IMR-90 (cell line): ENCODE data around the gene RAC2. TPM values are rescaled to one million over a fixed set of nuclear protein-coding genes. Genes with fewer than 3 reads are reported as not detected.

ENCODE experiments used
- ATAC-seq: fragments of 200-7000 bp; cut with Tn5 transposase; 2 replicates; pipeline ENCODE4 v1.9.1; 2020; ENCODE audit warnings: low read depth, mild to moderate bottlenecking, moderate library complexity
- BruUV-seq: library from RNA; stranded (reverse); fragments of 400-500 nt; replicated peaks from 2 replicates; lab custom pipeline; 2021; lab: Mats Ljungman, UMichigan
- CTCF ChIA-PET: fragments of 300-600 bp; formaldehyde crosslinking; extraction: SDS; loops from one replicate; lab custom pipeline; 2021; ENCODE audit warnings: antibody characterized with exemption; lab: Yijun Ruan, JAX
- POLR2A ChIA-PET: fragments of 300-600 bp; sonication (Branson Sonifier 250); formaldehyde crosslinking; loops from one replicate; lab custom pipeline; 2022; ENCODE audit warnings: antibody characterized with exemption; ENCODE audit not compliant: unreplicated experiment; lab: Charles Lee
- DNase-seq: peaks from one replicate; pipeline ENCODE4 v3.0.0; 2013
- H2AFZ ChIP-seq: replicated peaks from 2 replicates; pipeline ENCODE3; 2013; ENCODE audit warnings: low read length, mild to moderate bottlenecking; ENCODE audit not compliant: poor library complexity
- H2AK5ac ChIP-seq: 2 replicates; pipeline ENCODE4 v1.6.1; 2013; ENCODE audit warnings: low read depth, low read length, inconsistent platforms
- H2AK9ac ChIP-seq: replicated peaks from 2 replicates; pipeline ENCODE3; 2013; ENCODE audit warnings: mild to moderate bottlenecking, low read depth, low read length, moderate library complexity; ENCODE audit not compliant: poor library complexity
- H2BK120ac ChIP-seq: 2 replicates; pipeline ENCODE4 v1.6.1; 2013; ENCODE audit warnings: low read depth, low read length, inconsistent platforms
- H2BK15ac ChIP-seq: 3 replicates; pipeline ENCODE4 v1.6.1; 2013; ENCODE audit warnings: low read depth, low read length, inconsistent platforms
- H2BK20ac ChIP-seq: 2 replicates; pipeline ENCODE4 v1.6.1; 2013; ENCODE audit warnings: low read depth, mild to moderate bottlenecking, inconsistent platforms, low read length, moderate library complexity
- H2BK5ac ChIP-seq: 2 replicates; pipeline ENCODE4 v1.6.1; 2013; ENCODE audit warnings: mild to moderate bottlenecking, low read depth, low read length, inconsistent platforms; ENCODE audit not compliant: poor library complexity, severe bottlenecking
- H3K14ac ChIP-seq: replicated peaks from 2 replicates; pipeline ENCODE4 v1.6.1; 2013; ENCODE audit warnings: low read depth, low read length, inconsistent platforms
- H3K18ac ChIP-seq: 2 replicates; pipeline ENCODE4 v1.6.1; 2013; ENCODE audit warnings: low read depth, low read length, control low read depth
- H3K23ac ChIP-seq: 2 replicates; pipeline ENCODE4 v1.6.1; 2013; ENCODE audit warnings: low read depth, low read length, inconsistent platforms
- H3K27ac ChIP-seq: 2 replicates; pipeline ENCODE4 v1.5.1; 2013; ENCODE audit warnings: mild to moderate bottlenecking, control low read depth, low read length; ENCODE audit not compliant: insufficient read depth
- H3K27me3 ChIP-seq: 2 replicates; pipeline ENCODE4 v1.6.1; 2013; ENCODE audit warnings: low read length; ENCODE audit not compliant: control insufficient read depth, insufficient read depth
- H3K36me3 ChIP-seq: 2 replicates; pipeline ENCODE4 v1.6.1; 2013; ENCODE audit warnings: low read length, mixed read lengths; ENCODE audit not compliant: control insufficient read depth, insufficient read depth
- H3K4ac ChIP-seq: 2 replicates; pipeline ENCODE4 v1.6.1; 2013; ENCODE audit warnings: low read depth, low read length, inconsistent platforms
- H3K4me1 ChIP-seq: 2 replicates; pipeline ENCODE4 v1.6.1; 2013; ENCODE audit warnings: low read length, mixed read lengths; ENCODE audit not compliant: control insufficient read depth, insufficient read depth
- H3K4me2 ChIP-seq: 2 replicates; pipeline ENCODE4 v1.6.1; 2013; ENCODE audit warnings: low read depth, mild to moderate bottlenecking, control low read depth, low read length, moderate library complexity
- H3K4me3 ChIP-seq: 2 replicates; pipeline ENCODE4 v1.5.1; 2013; ENCODE audit warnings: low read depth, mild to moderate bottlenecking, control low read depth, low read length, moderate library complexity; ENCODE audit not compliant: insufficient read depth
- H3K56ac ChIP-seq: 2 replicates; pipeline ENCODE4 v1.6.1; 2013; ENCODE audit warnings: low read length, inconsistent platforms; ENCODE audit not compliant: insufficient read depth; ENCODE audit errors: extremely low read depth
- H3K79me1 ChIP-seq, 2 experiments: 2 replicates each; pipeline ENCODE4 v1.6.1; 2013; ENCODE audit warnings: low read length in 2 of 2, inconsistent platforms in 1 of 2, low read depth in 1 of 2
- H3K9ac ChIP-seq: 2 replicates; pipeline ENCODE4 v1.6.1; 2013; ENCODE audit warnings: low read depth, low read length, control low read depth
- H3K9me1 ChIP-seq: 2 replicates; pipeline ENCODE4 v1.6.1; 2013; ENCODE audit warnings: low read length, inconsistent platforms; ENCODE audit not compliant: insufficient read depth
- H3K9me3 ChIP-seq: 2 replicates; pipeline ENCODE4 v1.6.1; 2013; ENCODE audit warnings: low read length; ENCODE audit not compliant: control insufficient read depth, insufficient read depth
- H4K20me1 ChIP-seq: 2 replicates; pipeline ENCODE4 v1.6.1; 2013; ENCODE audit warnings: low read length, inconsistent platforms; ENCODE audit not compliant: insufficient read depth
- H4K5ac ChIP-seq: 2 replicates; pipeline ENCODE4 v1.6.1; 2013; ENCODE audit warnings: mild to moderate bottlenecking, low read depth, low read length, control low read depth
- H4K8ac ChIP-seq, 2 experiments: 2 replicates each; pipeline ENCODE4 v1.6.1; 2013; ENCODE audit warnings: low read depth in 2 of 2, low read length in 2 of 2, control low read depth in 1 of 2, inconsistent platforms in 1 of 2
- H4K91ac ChIP-seq: 2 replicates; pipeline ENCODE4 v1.6.1; 2013; ENCODE audit warnings: low read depth, low read length, inconsistent platforms; ENCODE audit not compliant: insufficient read depth
- BHLHE40 ChIP-seq: fragments of 150-350 bp; IDR thresholded peaks from 2 replicates; pipeline ENCODE4 v1.6.1; 2016; ENCODE audit warnings: mild to moderate bottlenecking, low read depth, low read length
- CEBPB ChIP-seq: IDR thresholded peaks from 2 replicates; pipeline ENCODE4 v1.6.1; 2012; ENCODE audit warnings: low read depth, low read length, improper control_type of control experiment
- CHD1 ChIP-seq: IDR thresholded peaks from 2 replicates; pipeline ENCODE4 v1.6.1; 2012; ENCODE audit warnings: low read depth, low read length, improper control_type of control experiment
- FOS ChIP-seq: fragments of 150-350 bp; IDR thresholded peaks from 2 replicates; pipeline ENCODE4 v1.6.1; 2016; ENCODE audit warnings: low read depth, low read length
- MAFK ChIP-seq: IDR thresholded peaks from 2 replicates; pipeline ENCODE4 v1.6.1; 2012; ENCODE audit warnings: low read depth, low read length, improper control_type of control experiment
- MAZ ChIP-seq: IDR thresholded peaks from 2 replicates; pipeline ENCODE4 v1.6.1; 2012; ENCODE audit warnings: low read depth, mild to moderate bottlenecking, low read length, improper control_type of control experiment, moderate library complexity, borderline replicate concordance
- MXI1 ChIP-seq: IDR thresholded peaks from 2 replicates; pipeline ENCODE4 v1.6.1; 2012; ENCODE audit warnings: low read depth, mild to moderate bottlenecking, low read length, moderate library complexity, borderline replicate concordance
- POLR2A ChIP-seq: IDR thresholded peaks from 2 replicates; pipeline ENCODE4 v1.6.1; 2012; ENCODE audit warnings: mild to moderate bottlenecking, low read depth, low read length
- SMC3 ChIP-seq: fragments of 150-350 bp; IDR thresholded peaks from 2 replicates; pipeline ENCODE4 v1.6.1; 2016; ENCODE audit warnings: low read depth, mild to moderate bottlenecking, antibody characterized with exemption, low read length, moderate library complexity
- WGBS, 2 experiments: methylation state at CpG; one replicate each; pipeline versions ENCODE4 v1.1.5 to v1.1.7; 2013; ENCODE audit warnings: missing lambda C conversion rate in 2 of 2; ENCODE audit not compliant: insufficient read length in 1 of 2; ENCODE audit errors: extremely low coverage in 2 of 2; 5-methylcytosine and 5-hydroxymethylcytosine counted together
- dilution Hi-C: fragments of 300-500 bp; cut with HindIII; formaldehyde crosslinking; loops from one replicate; pipeline ENCODE4 v1.14.3; 2018; ENCODE audit warnings: low sequenced_read_pairs; ENCODE audit not compliant: unreplicated experiment
- in situ Hi-C: fragments of 300-500 bp; cut with MboI; formaldehyde crosslinking; loops from 3 replicates; pipeline ENCODE4 v1.14.3; 2019; ENCODE audit warnings: low sequenced_read_pairs, inconsistent platforms, mixed read lengths
- intact Hi-C: fragments of 100-400 bp; cut with micrococcal nuclease; formaldehyde crosslinking; loops from 2 replicates; pipeline ENCODE4 v1.10.0; 2022
- polyA plus RNA-seq, 3 experiments: library from polyadenylated mRNA; depleted of rRNA; stranded (reverse); fragments of >200 nt; gene quantifications; 2 replicates each; pipeline ENCODE4 v1.2.3, GENCODE V29; 2012; ENCODE audit warnings: low replicate concordance in 1 of 3
- total RNA-seq: library from RNA; depleted of rRNA; stranded (reverse); fragments of >200 nt; gene quantifications from 2 replicates; pipeline ENCODE4 v1.2.3, GENCODE V29; 2012
- TF ChIP-seq, protein P1 (sequence below): fragments of 150-350 bp; IDR thresholded peaks from 2 replicates; pipeline ENCODE4 v1.6.1; 2016; ENCODE audit warnings: low read depth, mild to moderate bottlenecking, low read length, moderate library complexity, borderline replicate concordance
- TF ChIP-seq, protein P2 (sequence below): fragments of 150-350 bp; IDR thresholded peaks from 2 replicates; pipeline ENCODE4 v1.6.1; 2017; ENCODE audit warnings: mild to moderate bottlenecking, antibody characterized with exemption, low read length, low read depth

Gene RAC2
- total and polyA plus RNA-seq, 2 of the 4 experiments (the other 2 are of a cell fraction), result 10.0 to 72.3 TPM

DNA sequence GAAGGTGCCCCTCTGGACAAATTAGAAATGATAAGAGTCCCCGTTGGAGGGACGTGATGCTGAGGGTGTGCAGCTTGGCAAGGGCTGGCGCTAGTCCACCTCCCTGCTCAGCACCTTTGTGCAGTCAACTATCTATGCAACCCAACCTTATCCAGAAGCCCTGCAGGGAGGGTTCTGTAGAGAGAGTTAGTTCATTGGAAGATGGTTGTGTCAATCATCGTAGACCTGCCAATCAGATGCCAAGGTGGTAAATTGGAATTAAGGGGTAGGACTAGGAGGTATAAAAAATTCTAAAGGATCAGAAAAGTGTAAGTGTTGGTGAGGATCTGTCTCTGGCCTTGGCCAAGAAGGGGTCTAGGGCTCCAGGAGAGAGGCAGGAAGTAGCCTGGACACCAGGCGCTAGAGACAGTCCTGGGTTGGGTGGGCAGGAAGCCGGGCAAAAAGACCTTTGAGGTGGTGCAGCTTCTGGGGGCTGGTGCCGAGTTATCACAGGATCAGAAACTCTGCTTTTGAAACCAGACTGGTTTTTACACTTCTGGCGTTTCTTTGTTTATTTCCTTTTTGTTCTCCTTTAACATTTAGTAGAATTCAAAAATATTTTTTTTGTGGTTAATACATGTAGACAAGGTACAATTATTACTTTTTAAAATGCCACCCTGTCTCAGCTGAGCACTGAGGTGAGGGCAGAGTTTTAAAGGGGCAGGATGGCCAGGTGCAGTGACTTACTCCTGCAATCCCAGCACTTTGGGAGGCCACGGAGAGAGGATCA is 57.7 kb downstream of the RAC2 start (continued):
- no peak for TF ChIP-seq BHLHE40

DNA sequence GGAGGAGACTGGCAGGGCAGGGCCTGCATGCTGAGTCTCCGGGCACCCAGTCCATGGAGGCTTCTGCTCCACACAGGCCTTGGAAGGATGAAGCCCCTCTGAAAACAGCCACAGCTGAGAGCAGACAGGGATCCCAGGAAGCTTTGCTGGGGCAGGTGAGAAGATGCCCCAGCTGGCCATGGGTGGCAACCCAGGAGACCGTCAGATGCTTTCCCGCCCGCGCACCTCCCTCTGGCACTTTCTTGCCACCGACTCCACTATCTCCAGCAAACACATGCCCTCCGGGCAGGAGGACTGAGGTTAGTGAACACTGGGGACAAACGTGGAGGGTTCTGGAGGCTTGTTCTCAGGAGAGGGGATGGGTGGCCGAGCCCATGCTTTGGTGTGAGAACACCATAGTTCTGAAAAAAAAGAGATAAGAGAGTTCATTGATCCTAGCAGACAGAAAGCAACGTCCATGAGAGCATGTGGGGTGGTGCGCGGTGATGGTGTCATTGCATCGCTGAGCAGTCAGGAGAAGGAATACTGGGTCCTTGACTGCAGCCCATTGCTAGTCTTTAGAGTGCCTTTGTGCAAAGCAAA is 58.3 kb downstream of the RAC2 start:
- Histone ChIP-seq H3K9me1 (peaks cover 8% of the 10 kb centered on the region), H3K9ac (no peak overlapping the region), H2BK15ac (no peak overlapping the region), H3K27ac (no peak overlapping the region), H4K8ac (no peak overlapping the region), H3K4me1 (peaks cover 18% of the 10 kb centered on the region), H3K18ac (no peak overlapping the region), H4K91ac (no peak overlapping the region), H4K5ac (no peak overlapping the region), H2BK5ac (no peak overlapping the region), H3K56ac (no peak overlapping the region), H3K4ac (no peak overlapping the region), H2BK20ac (no peak overlapping the region), H3K36me3 (peaks cover 10% of the 10 kb centered on the region; the same call in 1 of the 2 replicates), H2AK9ac (no peak overlapping the region), H2AFZ (no peak overlapping the region), H3K27me3 (no peaks in the 10 kb centered on the region), H3K4me2 (no peak overlapping the region), H3K4me3 (no peak overlapping the region), H2AK5ac (no peak overlapping the region), H3K79me1 (peaks cover 0 to 21% of the 10 kb centered on the region in 2 experiments; a peak in 3 of 4 replicates), H3K23ac (no peak overlapping the region), H4K20me1 (no peaks in the 10 kb centered on the region), H3K9me3 (no peaks in the 10 kb centered on the region), H2BK120ac (no peak overlapping the region), H3K14ac (no peak overlapping the region)
- ChIA-PET CTCF (no interaction called here), POLR2A (no interaction called here)
- DNase-seq (no peak), ATAC-seq (no peak)
- in situ Hi-C loops, result no loop called here
- BruUV-seq, result no TSS peak
- 94% methylated on average over 5 of the region's 13 CpGs; no CpG with 5 or more reads in 1 of the 2 experiments for WGBS, 2 experiments
- TF ChIP-seq MAFK (no peak), CEBPB (no peak), SMC3 (no peak), POLR2A (no peak), MXI1 (no peak), BHLHE40 (no peak), MAZ (no peak), CHD1 (no peak), FOS (no peak)
- TF ChIP-seq, protein P1, sequence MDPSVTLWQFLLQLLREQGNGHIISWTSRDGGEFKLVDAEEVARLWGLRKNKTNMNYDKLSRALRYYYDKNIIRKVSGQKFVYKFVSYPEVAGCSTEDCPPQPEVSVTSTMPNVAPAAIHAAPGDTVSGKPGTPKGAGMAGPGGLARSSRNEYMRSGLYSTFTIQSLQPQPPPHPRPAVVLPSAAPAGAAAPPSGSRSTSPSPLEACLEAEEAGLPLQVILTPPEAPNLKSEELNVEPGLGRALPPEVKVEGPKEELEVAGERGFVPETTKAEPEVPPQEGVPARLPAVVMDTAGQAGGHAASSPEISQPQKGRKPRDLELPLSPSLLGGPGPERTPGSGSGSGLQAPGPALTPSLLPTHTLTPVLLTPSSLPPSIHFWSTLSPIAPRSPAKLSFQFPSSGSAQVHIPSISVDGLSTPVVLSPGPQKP, result no peak
- TF ChIP-seq, protein P2, sequence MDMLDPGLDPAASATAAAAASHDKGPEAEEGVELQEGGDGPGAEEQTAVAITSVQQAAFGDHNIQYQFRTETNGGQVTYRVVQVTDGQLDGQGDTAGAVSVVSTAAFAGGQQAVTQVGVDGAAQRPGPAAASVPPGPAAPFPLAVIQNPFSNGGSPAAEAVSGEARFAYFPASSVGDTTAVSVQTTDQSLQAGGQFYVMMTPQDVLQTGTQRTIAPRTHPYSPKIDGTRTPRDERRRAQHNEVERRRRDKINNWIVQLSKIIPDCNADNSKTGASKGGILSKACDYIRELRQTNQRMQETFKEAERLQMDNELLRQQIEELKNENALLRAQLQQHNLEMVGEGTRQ, result no peak
- intact Hi-C loops, result no loop called here
- dilution Hi-C loops, result no loop called here
